CD14-positive monocyte (primary cell): ENCODE data around the gene SHCBP1. TPM values are rescaled to one million over a fixed set of nuclear protein-coding genes. Genes with fewer than 3 reads are reported as not detected.

Experiments used
- DNase-seq, 3 donors: peaks; one replicate each; pipeline ENCODE4 v3.0.0-alpha.2; 2011 to 2022
- H2AFZ ChIP-seq: 2 replicates; pipeline ENCODE4 v1.6.0; 2012; ENCODE audit warnings: mild to moderate bottlenecking, low read depth, low read length, inconsistent platforms; ENCODE audit not compliant: insufficient read depth, poor library complexity, severe bottlenecking
- H3K27ac ChIP-seq, 2 donors: 1 replicate in 1 of 2; 2 replicates in 1 of 2; pipeline ENCODE4 v1.5.1; 2012 to 2013; ENCODE audit warnings: low read length in 2 of 2, control low read depth in 1 of 2, inconsistent platforms in 1 of 2, low read depth in 1 of 2, mild to moderate bottlenecking in 1 of 2
- H3K27me3 ChIP-seq, 2 donors: one replicate each; pipeline versions ENCODE4 v1.6.0 to v1.6.1; 2011 to 2013; ENCODE audit warnings: low read length in 2 of 2; ENCODE audit not compliant: control insufficient read depth in 2 of 2, insufficient read depth in 2 of 2
- H3K36me3 ChIP-seq, 2 donors: replicated peaks in 1 of 2; 1 replicate in 1 of 2; 2 replicates in 1 of 2; pipeline versions ENCODE4 v1.5.1 to v1.6.1; 2012 to 2013; ENCODE audit warnings: low read length in 2 of 2, control low read depth in 1 of 2, inconsistent platforms in 1 of 2, mild to moderate bottlenecking in 1 of 2; ENCODE audit not compliant: insufficient read depth in 2 of 2, control insufficient read depth in 1 of 2
- H3K4me1 ChIP-seq, 2 donors: 1 replicate in 1 of 2; 2 replicates in 1 of 2; pipeline versions ENCODE4 v1.5.1 to v1.6.1; 2012 to 2013; ENCODE audit warnings: low read length in 2 of 2, control low read depth in 1 of 2, inconsistent platforms in 1 of 2, mild to moderate bottlenecking in 1 of 2, moderate library complexity in 1 of 2; ENCODE audit not compliant: insufficient read depth in 2 of 2, control insufficient read depth in 1 of 2
- H3K4me2 ChIP-seq: replicated peaks from 2 replicates; pipeline ENCODE3; 2012; ENCODE audit warnings: low read length, moderate library complexity, mild to moderate bottlenecking; ENCODE audit not compliant: poor library complexity, severe bottlenecking; ENCODE audit errors: extremely low read depth
- H3K4me3 ChIP-seq, 3 experiments: fragments of 200-600 bp in 1 of 3; sonication (generic) in 1 of 3; replicated peaks in 1 of 3; 1 replicate in 2 of 3; 2 replicates in 1 of 3; pipeline ENCODE4 v1.5.1; 2011 to 2013; ENCODE audit warnings: low read length in 3 of 3, mild to moderate bottlenecking in 3 of 3, control low read depth in 2 of 3, low read depth in 2 of 3, inconsistent platforms in 1 of 3, moderate library complexity in 1 of 3
- H3K79me2 ChIP-seq: 2 replicates; pipeline ENCODE4 v1.6.0; 2012; ENCODE audit warnings: mild to moderate bottlenecking, control low read depth, inconsistent platforms, low read length, moderate library complexity; ENCODE audit not compliant: insufficient read depth
- H3K9ac ChIP-seq: 2 replicates; pipeline ENCODE4 v1.6.0; 2017; ENCODE audit warnings: low read length, mild to moderate bottlenecking; ENCODE audit not compliant: insufficient read depth, poor library complexity, severe bottlenecking
- H3K9me3 ChIP-seq, 2 donors: replicated peaks in 1 of 2; 1 replicate in 1 of 2; 2 replicates in 1 of 2; pipeline versions ENCODE4 v1.5.1 to v1.6.1; 2012 to 2013; ENCODE audit warnings: low read length in 2 of 2, control low read depth in 1 of 2; ENCODE audit not compliant: control insufficient read depth in 1 of 2, insufficient read depth in 1 of 2
- H4K20me1 ChIP-seq: 2 replicates; pipeline ENCODE4 v1.6.0; 2012; ENCODE audit warnings: mild to moderate bottlenecking, low read length, control low read depth, moderate library complexity; ENCODE audit not compliant: insufficient read depth
- H3K27ac Mint-ChIP-seq, 7 donors: one replicate each; pipeline ENCODE4 v1.8.0; 2020; ENCODE audit warnings: mild to moderate bottlenecking in 7 of 7, mixed read lengths in 7 of 7, moderate library complexity in 6 of 7, inconsistent platforms in 2 of 7
- H3K27me3 Mint-ChIP-seq, 3 donors: one replicate each; pipeline ENCODE4 v1.8.0; 2021 to 2022; ENCODE audit warnings: low read depth in 3 of 3, mild to moderate bottlenecking in 3 of 3, mixed read lengths in 3 of 3, moderate library complexity in 3 of 3, inconsistent platforms in 1 of 3
- H3K36me3 Mint-ChIP-seq, 2 donors: one replicate each; pipeline ENCODE4 v1.8.0; 2020; ENCODE audit warnings: mixed read lengths in 2 of 2, inconsistent platforms in 1 of 2, mild to moderate bottlenecking in 1 of 2
- H3K4me1 Mint-ChIP-seq: one replicate; pipeline ENCODE4 v1.8.0; 2020; ENCODE audit warnings: mild to moderate bottlenecking, mixed read lengths
- H3K4me3 Mint-ChIP-seq, 2 donors: one replicate each; pipeline ENCODE4 v1.8.0; 2020; ENCODE audit warnings: mild to moderate bottlenecking in 2 of 2, mixed read lengths in 2 of 2, moderate library complexity in 1 of 2
- H3K9me3 Mint-ChIP-seq, 7 donors: one replicate each; pipeline ENCODE4 v1.8.0; 2020 to 2022; ENCODE audit warnings: mixed read lengths in 7 of 7, mild to moderate bottlenecking in 6 of 7, moderate library complexity in 6 of 7, inconsistent platforms in 2 of 7
- WGBS: methylation state at CpG from one replicate; pipeline ENCODE4 v1.1.5; 2013; ENCODE audit warnings: missing lambda C conversion rate; ENCODE audit not compliant: insufficient coverage; 5-methylcytosine and 5-hydroxymethylcytosine counted together
- intact Hi-C, 2 donors: fragments of 100-400 bp; cut with micrococcal nuclease; formaldehyde crosslinking; loops; one replicate each; pipeline versions ENCODE4 v1.15.0 to v1.15.1; 2023
- polyA plus RNA-seq, 3 donors: library from polyadenylated mRNA; depleted of rRNA in 1 of 3; unstranded in 2 of 3; stranded (reverse) in 1 of 3; fragments of 300-500 nt in 2 of 3; fragments of >200 nt in 1 of 3; fragmentation: Illumina TruSeq in 2 of 3; gene quantifications; 1 replicate in 2 of 3; 2 replicates in 1 of 3; pipeline ENCODE4 v1.2.3, GENCODE V29; 2012 to 2021
- TF ChIP-seq, protein P1 (sequence below): fragments of 200-600 bp; IDR thresholded peaks from one replicate; pipeline ENCODE4 v1.8.0; 2022; ENCODE audit warnings: antibody characterized with exemption, mild to moderate bottlenecking

The SHCBP1 gene
- polyA plus RNA-seq, 3 donors = 0.45 to 2.3 (median 0.93) TPM

DNA sequence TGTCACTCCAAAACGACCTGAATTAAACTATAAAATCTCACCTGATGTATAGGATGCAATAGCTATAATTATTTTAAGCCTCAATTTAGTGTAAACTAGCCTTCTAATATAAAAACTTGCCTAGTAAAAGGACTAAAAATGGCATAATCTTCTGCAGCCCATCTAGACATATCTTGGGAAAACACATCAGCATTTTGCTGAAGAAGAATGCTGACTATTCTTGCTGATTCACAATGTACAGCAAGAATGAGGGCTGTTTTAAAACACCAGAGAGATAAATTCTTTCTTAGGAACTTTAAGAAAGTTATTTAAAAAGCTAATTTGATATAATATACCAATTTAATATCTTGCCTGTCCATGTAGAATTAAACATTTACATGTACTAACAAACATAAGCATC lies 63.2 kb downstream of the SHCBP1 start:
- H3K4me1 Mint-ChIP-seq = peaks cover 5% of the 10 kb centered on the region
- Histone ChIP-seq H3K9me3 (no peaks in the 10 kb centered on the region), H3K4me3 (no peak overlapping the region), H3K27me3 (peaks cover 0 to 23% of the 10 kb centered on the region in 2 donors), H3K4me1 (no peaks in the 10 kb centered on the region), H4K20me1 (no peaks in the 10 kb centered on the region), H3K27ac (no peak overlapping the region), H3K9ac (no peak overlapping the region), H2AFZ (no peak overlapping the region), H3K4me2 (no peak overlapping the region), H3K36me3 (no peaks in the 10 kb centered on the region), H3K79me2 (no peaks in the 10 kb centered on the region)
- intact Hi-C loops = loop anchor here in 1 of 2 donors (10.0 kb wide), 1 partner anchor 47 kb away; no protein-coding TSS in a partner anchor
- no CpG with 5 or more reads among the region's 1 CpG for WGBS
- H3K36me3 Mint-ChIP-seq = no peaks in the 10 kb centered on the region
- DNase-seq = no peak
- H3K27me3 Mint-ChIP-seq = peaks cover 7 to 21% (median 15%) of the 10 kb centered on the region in 3 donors
- H3K27ac Mint-ChIP-seq = no peak overlapping the region
- TF ChIP-seq, protein P1, sequence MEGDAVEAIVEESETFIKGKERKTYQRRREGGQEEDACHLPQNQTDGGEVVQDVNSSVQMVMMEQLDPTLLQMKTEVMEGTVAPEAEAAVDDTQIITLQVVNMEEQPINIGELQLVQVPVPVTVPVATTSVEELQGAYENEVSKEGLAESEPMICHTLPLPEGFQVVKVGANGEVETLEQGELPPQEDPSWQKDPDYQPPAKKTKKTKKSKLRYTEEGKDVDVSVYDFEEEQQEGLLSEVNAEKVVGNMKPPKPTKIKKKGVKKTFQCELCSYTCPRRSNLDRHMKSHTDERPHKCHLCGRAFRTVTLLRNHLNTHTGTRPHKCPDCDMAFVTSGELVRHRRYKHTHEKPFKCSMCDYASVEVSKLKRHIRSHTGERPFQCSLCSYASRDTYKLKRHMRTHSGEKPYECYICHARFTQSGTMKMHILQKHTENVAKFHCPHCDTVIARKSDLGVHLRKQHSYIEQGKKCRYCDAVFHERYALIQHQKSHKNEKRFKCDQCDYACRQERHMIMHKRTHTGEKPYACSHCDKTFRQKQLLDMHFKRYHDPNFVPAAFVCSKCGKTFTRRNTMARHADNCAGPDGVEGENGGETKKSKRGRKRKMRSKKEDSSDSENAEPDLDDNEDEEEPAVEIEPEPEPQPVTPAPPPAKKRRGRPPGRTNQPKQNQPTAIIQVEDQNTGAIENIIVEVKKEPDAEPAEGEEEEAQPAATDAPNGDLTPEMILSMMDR = no peak
- peaks cover 0 to 3% (median 0%) of the 10 kb centered on the region in 7 donors for H3K9me3 Mint-ChIP-seq
- H3K4me3 Mint-ChIP-seq = no peak overlapping the region

DNA sequence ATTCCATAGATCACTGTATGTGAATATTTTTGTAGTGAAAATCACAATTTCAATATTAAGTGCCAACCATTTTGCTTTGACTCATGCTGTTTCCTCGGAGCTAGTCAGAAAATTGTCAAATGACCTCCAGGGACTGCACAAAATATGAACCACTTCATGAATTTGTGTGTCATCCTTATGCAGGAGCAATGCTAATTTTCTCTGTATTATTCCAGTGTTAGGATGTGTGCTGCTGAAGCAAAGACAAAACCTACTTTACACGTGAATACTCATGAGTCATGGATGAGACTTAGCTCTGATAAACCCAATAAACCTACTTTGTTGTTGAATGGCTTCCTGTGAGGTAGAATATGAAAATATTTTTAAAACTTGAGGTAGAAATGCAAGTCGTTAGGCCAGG lies 65.2 kb downstream of the SHCBP1 start:
- TF ChIP-seq, protein P1 = no peak
- no peak for DNase-seq
- Histone ChIP-seq H3K4me1 (no peaks in the 10 kb centered on the region), H3K27me3 (peaks cover 0 to 16% of the 10 kb centered on the region in 2 donors), H3K4me3 (no peak overlapping the region), H3K79me2 (no peaks in the 10 kb centered on the region), H3K4me2 (no peak overlapping the region), H3K36me3 (no peaks in the 10 kb centered on the region), H4K20me1 (no peaks in the 10 kb centered on the region), H3K9me3 (no peaks in the 10 kb centered on the region), H3K27ac (no peak overlapping the region), H2AFZ (no peak overlapping the region), H3K9ac (no peak overlapping the region)
- H3K36me3 Mint-ChIP-seq = no peaks in the 10 kb centered on the region
- peak overlapping the region in 1 of 2 donors; percentile 42 for H3K4me3 Mint-ChIP-seq
- intact Hi-C loops = loop anchor here in 1 of 2 donors (2.0 to 10.0 kb wide), 2 partner anchors 49 to 67 kb away; no protein-coding TSS in a partner anchor
- peaks cover 0 to 3% (median 0%) of the 10 kb centered on the region in 7 donors for H3K9me3 Mint-ChIP-seq
- peaks cover 7 to 16% (median 11%) of the 10 kb centered on the region in 3 donors for H3K27me3 Mint-ChIP-seq
- WGBS = 100% methylated on average over 1 of the region's 3 CpGs
- peaks cover 5% of the 10 kb centered on the region for H3K4me1 Mint-ChIP-seq
- H3K27ac Mint-ChIP-seq = no peak overlapping the region
